NCI-H345 treated with DMSO at 0.1 percent for 48 hours (cell line): ENCODE measurements around the gene LARGE1.

Experiments
- DNase-seq: peaks from one replicate; lab custom pipeline; 2025; ENCODE audit not compliant: unreplicated experiment; lab: John Stamatoyannopoulos, UW

The LARGE1 gene

DNA sequence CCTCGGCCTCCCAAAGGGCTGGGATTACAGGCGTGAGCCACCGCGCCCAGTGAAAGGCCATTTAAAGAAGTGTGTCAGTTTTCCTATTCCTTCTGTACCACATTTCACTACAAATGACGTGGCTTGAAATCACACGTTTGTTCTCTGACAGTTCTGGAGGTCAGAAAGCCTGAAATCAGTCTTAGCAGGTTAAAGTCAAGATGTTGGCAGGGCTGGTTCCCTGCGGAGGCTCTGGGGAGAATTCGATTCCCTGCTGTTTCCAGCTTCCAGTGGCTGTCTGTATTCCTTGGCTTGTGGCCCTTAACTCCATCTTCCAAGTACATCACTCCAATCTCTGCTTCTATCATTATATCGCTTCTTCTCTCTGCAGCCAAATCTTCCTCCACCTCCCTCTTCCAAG, 383.2 kb downstream of the LARGE1 start:
- DNase-seq = no peak

DNA sequence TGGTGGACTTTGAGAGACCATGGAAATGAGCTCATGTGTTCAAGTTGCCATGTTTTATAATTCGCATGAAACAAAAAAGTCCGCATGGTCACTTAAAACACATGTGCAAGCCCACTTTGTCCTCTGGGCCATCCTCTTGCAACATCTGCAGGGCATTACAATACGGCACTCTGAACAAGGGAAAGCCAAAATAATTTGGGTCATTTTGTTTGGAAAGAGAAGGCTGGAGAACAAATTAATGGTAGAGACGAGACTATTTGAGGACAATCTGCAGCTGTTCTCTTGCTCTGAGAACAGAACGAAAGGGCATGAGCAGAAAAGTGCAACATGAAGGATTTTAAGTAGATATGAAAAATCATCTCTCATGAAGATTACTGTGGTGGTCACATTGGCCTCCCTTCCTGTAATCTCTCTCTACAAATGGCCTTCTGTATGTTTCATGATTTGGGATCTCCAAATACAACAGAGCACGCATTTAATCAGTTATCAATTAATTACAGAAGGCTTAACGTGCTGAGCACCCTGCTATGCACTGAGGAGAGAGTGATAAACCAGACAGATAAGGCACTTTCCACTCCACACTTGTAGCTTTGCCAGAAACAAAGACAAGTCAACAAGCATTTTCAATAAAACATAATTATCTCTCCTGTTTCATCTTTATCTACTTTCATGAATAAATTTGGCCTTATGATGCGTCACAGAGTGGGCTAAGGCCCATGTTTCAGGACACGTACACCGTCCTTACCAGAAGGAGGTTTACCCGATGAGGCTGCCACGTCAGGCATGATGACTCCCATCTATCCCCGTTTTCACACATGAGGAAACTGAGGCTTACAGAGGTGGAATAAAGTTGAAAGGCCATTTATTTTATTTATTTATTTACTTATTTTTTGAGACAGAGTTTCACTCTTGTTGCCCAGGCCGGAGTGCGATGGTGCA, 384.1 kb downstream of the LARGE1 start:
- DNase-seq = no peak

- no peak for DNase-seq
These were observed 390.7 kb downstream of the LARGE1 start for GRCh38 chr22:33529424-33530113.

DNA sequence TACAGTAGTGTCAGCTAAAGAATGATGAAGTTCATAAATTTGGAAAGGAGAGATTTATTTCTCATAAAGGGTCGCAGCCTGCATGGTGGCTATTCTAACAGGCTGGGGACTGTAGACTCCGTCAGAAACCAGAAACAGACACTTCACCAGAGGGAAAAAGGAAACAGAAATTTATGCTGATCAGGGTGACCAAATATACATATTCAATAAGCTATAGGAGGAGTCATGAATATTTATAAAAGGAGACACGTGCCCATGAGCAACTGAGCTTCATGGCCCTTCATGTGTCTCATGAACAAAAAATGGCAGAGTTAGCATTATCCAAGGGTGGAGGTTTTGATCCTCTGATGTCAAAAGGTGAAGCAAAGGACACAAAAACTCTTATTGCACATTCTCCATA, 392.1 kb downstream of the LARGE1 start:
- no peak for DNase-seq

- no peak for DNase-seq
These were observed 393.7 kb downstream of the LARGE1 start for GRCh38 chr22:33526434-33527107.

DNA sequence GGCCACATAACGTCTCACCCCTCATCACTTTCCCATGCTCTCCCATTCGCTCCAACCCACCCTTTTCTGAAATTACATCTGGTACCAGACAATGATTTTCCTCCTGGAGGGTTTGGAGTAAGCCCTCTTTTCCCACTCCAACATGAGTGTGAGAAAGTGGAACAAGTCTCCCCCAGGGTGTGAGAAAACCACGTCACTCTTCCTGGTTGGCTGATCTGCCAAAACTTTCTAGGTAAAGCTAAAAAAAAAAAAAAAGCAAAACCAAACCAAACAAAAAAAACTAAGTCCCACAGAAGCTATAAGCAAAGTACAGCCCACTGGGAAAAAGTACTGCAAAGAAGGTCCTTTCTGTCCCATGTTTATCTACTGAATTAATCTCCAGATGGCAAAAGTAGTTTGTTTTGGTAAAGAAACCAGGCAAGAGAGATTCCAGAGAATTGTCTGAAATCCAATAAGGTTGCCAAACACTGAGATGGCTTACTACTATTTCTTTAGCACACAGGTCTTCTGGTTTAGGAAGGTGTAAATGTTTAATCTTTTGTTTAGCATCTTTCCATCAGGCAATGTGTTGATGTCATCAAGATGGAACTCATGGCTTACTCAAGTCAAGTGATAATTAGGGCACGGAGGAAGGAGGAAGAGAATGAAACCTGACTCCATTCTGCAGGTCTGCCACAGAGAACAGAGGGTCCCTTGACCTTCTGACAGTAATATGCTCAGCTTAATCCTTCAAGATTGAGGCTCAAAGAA, 395.6 kb downstream of the LARGE1 start:
- no peak for DNase-seq

DNA sequence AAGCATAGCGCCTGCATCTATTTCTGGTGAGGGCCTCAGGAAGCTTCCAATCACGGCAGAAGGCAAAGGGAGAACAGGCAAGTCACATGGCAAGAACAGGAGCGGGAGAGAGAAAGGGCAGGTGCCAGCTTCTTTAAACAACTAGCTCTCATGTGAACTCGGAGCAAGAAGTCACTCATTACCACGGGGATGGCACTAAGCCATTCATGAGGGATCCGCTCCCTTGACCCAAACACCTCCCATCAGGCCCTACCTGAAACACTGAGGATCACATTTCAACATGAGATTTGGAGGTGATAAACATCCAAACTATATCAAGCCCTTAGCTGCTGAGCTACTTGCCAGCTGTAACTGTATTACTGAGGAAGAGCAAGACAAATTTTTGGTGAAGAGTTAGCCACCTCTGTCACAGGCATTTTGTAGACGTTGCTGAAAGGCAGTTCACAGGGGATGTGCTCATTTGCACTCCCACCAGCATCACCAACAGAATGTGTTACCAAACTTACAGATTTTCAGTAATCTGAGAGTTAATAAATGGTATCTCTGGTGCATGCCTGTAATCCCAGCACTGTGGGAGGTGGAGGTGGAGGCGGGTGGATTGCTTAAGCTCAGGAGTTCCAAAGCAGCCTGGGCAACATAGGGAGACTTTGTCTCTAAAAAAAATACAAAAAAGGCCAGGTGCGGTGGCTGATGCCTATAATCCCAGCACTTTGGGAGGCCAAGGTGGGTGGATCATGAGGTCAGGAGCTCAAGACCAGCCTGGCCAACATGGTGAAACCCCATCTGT, 398.2 kb downstream of the LARGE1 start:
- DNase-seq = no peak

DNA sequence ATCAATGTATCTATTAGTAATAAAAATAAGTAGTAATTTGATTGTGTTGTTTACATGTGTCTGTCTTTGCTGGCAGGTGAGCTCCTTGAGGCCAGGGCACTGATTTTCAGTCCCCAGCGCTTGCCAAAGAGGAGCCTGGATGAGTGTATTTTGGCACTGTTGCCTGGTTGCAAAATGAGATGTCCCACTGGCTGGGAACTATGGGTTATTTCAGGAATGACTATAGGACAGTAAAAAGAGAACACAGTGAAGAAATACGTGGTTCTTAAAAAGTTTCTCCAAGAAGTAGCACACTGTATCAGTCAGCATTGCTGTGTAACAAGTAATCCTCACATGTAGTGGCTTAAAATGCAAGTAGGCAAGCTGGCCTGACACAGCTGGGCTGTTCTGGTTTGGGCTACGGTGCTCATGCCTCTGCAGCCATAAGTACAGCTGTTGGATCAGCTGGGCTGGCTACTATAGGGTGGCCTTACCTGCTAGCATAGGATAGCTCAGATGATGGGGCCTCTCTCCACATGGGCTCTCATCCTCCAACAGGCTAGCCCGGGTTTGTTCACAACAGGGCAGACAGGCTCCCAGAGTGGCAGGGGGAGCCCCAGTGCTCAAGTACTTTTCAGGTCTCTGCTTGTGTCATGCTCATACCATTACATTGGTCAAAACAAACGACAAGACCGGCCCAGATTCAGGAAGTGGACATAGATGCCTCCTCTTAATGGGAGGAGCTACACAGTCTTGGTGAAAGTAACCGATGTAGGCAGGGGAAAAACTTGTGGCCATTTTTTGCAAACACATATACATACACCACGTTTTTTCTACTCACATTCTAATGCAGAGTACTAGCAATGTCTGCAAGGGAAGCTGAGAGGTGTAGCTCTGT, 399.1 kb downstream of the LARGE1 start:
- no peak for DNase-seq

- DNase-seq = no peak
These were observed 400.0 kb downstream of the LARGE1 start for GRCh38 chr22:33519974-33520903.

DNA sequence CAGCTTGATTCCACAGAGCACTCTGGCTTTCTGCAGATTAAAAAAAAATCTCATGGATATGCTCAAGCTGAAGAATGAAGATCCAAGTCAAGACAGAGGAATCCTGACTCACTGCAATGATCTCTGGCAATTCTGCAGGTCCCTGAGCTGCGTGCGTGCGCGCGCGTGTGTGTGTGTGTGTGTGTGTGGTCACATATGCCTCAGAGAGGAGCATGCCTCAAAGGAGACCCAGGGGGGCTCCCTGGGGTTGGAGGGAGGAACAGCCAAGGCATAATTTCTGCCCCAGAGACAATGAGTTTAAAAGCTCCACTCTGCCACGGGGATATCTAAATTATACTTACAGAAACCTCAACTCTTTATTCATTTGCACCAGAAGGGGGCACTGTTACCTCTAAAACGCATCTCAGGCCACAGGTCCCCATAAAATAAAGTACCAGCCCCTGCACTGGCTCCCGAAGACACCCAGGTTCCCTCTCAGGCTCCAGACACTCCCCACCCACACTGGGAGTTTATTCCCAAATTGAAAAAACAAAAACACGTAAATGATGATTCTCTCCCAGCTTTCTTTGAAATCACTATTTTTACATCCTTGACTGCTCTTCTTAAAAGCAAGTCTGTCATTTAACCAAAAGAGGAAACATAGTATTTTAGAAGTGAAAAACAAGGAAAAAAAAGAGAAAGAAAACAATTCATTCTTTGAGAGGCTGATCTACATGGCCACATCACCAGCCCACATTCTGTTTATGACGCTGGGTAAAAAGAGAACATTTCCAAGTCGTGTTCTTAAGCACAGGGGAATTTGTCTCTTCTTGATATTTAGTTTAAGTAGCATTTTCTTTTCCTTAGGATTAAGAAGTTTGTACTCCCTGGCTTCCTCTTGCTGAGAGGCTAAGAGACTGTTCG, 401.0 kb downstream of the LARGE1 start:
- peak; percentile 16 for DNase-seq

GRCh38 chr22:33518405-33518804, 401.9 kb downstream of the LARGE1 start:
- DNase-seq = no peak

DNA sequence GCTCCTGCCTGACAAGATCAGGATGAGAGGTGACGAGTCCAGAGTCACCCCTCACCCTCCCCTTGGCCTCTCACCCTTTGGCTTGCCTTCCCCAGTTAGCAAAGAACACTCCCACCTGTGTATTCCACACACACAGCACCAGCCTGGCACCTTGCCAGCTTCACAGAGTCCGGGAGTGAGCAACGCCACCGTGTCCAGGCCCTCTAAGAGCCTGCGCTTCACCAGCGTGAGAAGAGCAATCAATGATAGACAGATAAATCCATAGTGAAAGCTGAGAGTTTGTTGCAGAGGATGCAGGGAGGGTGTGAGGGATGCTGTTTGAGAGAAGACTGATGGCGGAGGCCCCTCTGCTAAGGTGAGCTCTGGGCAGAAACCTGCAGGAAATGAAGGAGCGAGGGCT, 404.5 kb downstream of the LARGE1 start:
- DNase-seq = peak; percentile 26

DNA sequence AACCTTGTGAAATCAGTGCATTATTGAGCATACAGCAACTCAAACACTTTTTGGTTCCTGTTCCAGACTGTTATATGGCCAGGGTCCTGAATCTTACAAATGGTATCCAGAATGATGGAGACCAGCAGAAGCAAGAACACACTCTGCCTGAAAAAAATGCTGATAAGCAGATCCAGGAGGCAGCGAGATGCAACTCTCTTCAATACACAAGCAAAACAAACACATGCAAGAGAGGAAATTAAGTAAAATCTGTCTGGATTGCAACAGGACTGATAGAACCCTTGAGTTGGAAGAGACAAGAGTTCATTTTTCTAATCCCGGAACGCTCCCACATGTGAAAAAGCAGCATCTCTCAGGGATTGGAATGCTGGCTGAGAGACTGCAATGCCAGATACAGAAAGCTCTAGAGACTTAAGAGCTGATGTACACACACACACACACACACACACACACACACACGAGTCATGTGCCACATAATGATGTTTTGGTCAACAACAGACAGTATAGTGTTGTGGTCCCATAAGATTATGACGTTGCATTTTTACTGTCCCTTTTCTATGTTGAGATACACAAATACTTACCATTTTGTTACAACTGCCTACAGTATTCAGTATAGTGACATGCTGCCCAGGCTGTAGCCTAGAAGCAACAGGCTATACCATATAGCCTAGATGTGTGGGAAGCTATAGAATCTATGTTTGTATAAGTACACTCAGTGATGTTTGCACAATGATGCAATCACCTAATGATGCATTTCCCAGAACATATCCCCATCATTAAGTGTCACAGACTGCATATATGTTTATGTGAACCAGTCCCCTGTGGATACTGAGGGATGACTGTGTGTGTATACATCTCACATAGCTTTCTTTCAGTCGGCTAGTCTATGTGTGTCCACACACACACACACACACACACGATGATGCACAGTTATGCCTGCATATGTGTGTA, 406.6 kb downstream of the LARGE1 start:
- DNase-seq = no peak

GRCh38 chr22:33512908-33513307, 407.4 kb downstream of the LARGE1 start:
- no peak for DNase-seq

DNA sequence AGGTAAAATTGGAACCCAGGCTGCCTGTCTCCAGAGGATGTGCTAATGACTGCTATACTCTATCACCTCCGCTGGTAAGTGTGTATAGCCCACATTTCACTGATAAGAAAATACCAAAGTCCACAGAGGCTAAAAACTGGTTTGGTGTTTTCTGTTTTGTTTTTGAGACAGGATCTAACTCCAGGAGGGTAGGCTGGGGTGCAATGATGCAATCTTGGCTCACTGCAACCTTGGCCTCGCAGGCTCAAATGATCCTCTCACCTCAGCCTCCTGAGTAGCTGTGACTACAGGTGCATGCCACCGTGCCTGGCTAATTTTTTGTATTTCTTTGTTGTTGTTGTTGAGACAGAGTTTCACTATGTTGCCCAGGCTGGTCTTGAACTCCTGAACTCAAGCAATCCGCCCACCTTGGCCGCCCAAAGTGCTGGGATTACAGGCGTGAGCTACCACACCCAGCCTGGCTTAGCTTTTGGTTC, 409.8 kb downstream of the LARGE1 start:
- no peak for DNase-seq
